RPMI8226 (cell line): Measurements from ENCODE around the gene SHROOM4.

Experiments
- DNase-seq: peaks from one replicate; pipeline ENCODE4 v3.0.0-alpha.2; 2015

SHROOM4 gene

DNA sequence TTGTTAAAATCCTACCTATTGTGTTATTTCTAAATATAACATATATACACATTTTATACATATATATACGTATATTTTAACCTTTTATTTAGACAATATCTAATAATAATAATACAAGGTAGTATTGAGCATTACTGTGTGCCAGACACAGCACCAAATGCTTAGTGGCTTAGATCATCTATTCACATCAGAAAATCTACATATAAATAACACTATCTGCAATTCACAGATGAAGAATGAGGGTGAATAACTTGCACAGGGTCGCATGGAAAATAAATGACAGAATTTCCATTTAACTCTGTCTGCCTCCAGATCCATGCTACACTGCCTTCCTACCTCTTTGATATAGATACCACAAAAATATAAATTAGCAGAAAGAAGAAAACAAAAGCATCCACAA, 37.7 kb downstream of the SHROOM4 start:
- DNase-seq: no peak

DNA sequence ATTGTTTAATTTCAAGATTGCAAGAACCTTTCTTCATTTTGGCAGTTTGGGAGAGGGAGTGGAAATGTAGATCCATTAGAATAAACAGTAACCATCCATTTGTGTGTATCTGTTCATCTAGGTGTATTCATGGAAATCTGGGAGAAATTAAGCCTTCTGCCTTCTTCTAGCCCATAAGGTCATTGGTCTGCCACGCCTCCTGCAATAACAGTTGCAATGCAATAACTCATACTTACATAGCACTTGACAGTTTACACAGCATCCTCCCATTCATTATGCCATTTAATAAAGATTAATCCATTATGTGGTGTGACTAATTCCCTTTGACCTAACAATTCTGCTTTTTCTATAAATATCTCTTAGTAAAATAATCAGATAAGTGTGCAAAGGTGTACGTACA, 42.6 kb downstream of the SHROOM4 start:
- no peak for DNase-seq

DNA sequence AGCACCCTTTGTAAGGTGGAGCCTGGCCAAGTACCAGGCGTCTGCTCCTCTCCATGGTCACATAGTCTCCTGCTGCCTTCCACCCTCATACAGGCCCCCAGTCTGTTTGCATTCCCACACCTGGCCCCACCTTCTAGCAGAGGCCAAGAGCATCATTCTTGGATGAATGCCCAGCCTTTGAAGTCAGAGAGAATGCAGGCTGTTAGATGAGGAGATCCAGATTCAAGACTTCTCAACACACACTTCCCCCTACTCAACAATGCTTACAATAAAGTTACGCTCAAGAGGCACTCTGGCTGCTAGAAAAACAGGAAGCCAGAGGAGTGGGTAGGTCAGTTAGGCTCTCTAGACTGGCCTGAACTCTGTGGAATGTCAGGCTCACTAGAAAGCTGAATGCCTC, 43.3 kb downstream of the SHROOM4 start:
- no peak for DNase-seq

DNA sequence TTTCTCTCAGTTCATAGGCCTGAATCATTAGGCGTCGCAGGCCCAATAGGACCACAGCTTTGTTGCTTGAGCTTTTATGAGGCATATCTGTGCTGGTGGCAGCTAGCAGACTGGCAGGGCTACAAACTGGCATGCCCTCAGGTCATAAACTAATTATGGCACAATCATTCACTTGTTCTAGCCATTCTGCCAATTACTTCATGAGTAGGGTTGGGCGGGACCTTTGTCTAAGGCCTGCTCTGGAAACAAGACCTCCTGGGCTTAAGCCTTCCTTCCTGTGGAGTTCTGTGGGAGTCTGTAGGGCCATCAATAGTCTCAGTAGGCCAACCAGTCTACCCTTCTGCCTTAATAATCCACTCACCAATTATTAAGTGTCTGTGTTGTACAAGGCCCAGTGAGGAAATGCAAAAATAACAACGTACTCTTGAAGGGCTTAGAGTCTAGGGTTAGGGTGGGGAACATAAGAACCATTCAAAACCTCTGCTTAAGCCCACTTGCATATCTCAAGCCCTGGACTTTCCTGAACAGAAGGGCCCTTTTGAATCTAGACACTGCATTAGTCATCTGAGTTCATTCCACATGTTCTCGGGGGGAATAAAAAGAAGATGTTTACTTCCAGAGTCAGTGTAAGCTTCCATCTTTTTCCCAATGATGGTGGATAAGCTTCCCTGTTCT, 44.5 kb downstream of the SHROOM4 start:
- DNase-seq: no peak

DNA sequence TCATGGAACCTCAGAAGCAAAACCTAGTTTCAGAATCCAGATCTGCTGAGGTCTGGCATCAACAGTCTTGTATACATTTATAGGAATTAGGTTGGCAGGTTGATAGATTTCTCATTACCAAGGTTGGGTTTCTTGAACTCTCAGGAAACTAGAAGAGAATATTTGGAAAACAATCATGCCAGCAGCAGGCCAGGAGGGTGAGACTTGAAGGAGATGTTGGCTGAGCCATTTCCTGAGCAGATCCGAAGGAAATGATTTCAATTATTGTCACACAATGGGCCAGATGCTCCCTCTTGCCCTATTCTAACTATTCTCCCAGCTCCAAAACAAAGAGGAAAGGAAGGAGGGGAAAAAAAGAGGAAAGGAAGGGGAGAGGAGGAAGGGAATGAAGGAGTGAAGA, 45.2 kb downstream of the SHROOM4 start:
- DNase-seq: no peak

DNA sequence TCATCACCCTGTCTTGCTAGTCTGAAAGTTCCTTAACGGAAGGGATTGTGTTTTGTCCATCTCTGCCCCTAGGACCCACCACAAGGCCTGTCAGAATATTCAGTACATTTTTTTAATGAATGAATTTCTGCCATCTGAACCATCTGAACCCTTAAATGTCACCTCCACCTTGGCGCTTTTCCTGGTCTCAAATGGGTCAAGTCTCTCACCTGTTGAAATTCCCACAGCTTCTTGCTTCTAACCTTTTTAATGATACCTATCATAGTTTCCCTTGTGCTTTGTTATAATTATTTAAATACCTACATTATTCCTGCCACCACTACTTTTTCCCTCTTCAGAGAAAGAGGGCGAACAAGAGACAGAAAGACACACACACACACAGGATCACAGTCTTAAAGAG, 48.0 kb downstream of the SHROOM4 start:
- no peak for DNase-seq

DNA sequence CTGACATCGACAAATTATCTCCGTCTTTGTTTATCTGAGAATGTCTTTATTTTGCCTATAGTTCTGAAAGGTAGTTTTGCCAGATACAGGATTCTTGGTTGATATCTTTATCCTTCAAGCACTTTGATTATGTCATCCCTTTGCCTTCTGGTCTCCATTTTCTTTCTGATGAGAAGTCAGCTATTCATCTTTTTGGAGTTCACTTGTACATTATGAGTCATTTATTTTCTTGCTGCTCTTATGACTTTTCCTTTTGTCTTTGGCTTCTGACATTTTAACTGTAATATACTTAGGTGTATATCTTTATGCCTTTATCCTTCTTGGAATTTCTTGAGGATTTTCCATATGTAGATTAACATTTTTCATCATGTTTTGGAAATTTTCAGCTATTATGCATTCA, 51.4 kb downstream of the SHROOM4 start:
- no peak for DNase-seq

DNA sequence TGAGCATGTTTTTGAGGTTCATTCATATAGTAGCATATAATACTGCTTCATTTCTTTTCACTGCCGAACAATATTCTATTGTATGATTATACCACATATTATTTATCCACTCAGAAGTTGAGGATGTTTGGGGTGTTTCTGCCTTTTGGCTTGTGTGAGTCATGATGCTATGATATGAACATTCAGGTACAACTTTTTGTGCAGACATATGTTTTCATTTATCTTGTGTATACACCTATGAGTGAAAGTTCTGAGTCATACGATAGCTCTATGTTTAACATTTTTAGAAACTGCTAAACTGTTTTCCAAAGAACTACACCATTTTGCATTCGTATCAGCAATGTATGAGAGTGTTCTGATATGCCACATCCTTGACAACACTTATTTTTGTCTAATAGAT, 57.7 kb downstream of the SHROOM4 start:
- no peak for DNase-seq

DNA sequence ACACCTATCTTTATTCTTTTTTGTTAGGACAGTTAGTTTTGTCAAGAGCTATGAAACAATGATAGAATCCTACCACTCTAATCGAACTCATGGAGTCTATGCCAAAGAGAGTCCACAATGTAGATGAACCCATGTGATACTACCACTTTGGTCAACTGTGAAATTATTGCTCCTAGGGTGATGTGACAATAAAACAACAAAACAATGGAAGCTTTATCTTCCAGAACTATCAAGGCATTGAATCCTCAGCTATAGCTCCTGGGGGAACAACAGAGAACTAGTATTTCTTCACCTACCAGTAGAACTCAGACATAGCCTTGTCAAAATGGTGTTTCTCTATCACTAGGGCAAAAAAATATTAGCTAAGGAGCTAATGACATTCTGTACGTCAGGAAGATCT, 62.9 kb downstream of the SHROOM4 start:
- DNase-seq: no peak

DNA sequence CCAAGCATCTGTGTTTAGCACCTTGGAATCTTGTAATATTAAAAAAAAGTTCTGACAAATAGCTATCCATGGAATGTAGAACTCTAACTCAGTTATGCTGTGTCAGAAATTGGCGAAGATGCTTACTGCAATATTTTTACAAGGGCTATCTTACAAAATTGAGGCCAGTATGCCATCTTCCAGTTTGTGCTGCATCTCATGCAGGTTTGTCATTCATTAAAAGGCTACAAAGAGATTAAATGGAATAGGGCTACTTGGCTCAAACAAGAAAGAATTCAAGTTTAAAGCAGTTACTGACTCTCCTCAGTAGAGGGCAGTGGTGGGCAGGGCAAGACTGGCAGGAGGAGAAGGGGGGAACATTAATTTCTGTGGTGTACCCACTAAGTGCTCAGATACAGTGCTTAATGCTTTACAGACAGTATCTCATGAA, 66.5 kb downstream of the SHROOM4 start:
- DNase-seq: peak; percentile 7

DNA sequence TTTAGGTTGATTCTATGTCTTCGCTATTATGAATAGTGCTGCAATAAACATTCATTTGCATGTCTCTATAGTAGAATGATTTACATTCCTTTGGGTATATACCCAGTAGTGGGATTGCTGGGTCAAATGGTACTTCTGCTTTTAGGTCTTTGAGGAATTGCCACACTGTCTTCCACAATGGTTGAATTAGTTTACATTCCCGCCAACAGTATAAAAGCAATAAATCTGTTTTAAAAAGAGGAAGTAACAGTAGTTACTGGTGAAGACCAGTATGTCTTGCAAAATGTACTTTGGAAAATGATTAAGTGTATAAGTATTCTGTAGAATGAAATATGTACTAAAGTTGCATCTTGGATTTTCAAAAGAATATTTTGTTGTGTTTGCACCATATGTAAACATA, 77.3 kb downstream of the SHROOM4 start:
- no peak for DNase-seq

DNA sequence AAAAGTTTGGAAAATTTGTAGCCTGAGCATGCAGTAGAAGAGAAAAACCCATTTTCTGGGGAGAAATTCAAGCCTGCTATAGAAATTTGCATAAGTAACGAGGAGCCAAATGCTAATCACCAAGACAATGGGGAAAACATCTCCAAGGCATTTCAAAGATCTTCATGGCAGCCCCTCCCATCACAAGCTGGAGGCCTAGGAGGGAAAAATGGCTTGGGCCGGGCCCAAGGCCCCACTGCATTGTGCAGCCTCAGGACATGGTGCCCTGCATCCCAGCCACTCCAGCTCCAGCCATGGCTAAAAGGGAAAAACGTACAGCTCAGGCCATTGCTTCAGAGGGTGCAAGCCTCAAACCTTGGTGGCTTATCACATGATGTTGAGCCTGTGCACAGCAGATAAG, 87.7 kb downstream of the SHROOM4 start:
- DNase-seq: no peak

DNA sequence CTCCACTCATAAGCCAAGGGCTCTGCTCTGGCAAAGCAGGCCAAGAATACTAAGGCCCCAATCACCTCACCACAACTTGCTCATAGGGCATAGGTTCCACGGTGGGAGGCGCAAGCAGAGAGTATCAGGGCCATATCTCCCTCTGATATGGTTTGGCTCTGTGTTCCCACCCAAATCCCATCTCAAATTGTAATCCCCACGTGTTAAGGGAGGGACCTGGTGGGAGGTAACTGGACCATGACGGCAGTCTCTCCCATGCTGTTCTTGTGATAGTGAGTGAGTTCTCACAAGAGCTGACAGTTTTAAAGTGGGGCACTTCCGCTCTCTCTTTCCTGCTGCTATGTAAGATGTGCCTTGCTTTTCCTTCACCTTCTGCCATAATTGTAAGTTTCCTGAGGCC, 88.7 kb downstream of the SHROOM4 start:
- no peak for DNase-seq

DNA sequence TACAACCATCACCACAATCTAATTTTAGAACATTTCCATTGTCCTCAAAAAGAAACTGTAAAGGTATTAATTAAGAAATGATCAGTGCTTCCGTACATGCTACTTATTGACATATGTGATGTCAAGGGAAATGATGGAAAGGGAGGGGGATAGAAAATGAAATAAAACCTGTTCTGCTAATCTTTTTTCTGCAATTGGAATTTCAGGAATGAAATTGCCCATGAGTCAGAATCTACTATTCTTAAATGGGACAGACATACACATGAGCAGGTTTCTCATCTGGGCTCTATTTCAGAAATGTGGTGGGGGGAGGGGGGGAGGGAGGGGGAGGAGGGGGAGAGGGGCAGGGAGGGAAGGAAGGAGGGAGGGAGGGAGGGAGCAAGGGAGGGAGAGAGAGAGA, 91.0 kb downstream of the SHROOM4 start:
- DNase-seq: no peak

DNA sequence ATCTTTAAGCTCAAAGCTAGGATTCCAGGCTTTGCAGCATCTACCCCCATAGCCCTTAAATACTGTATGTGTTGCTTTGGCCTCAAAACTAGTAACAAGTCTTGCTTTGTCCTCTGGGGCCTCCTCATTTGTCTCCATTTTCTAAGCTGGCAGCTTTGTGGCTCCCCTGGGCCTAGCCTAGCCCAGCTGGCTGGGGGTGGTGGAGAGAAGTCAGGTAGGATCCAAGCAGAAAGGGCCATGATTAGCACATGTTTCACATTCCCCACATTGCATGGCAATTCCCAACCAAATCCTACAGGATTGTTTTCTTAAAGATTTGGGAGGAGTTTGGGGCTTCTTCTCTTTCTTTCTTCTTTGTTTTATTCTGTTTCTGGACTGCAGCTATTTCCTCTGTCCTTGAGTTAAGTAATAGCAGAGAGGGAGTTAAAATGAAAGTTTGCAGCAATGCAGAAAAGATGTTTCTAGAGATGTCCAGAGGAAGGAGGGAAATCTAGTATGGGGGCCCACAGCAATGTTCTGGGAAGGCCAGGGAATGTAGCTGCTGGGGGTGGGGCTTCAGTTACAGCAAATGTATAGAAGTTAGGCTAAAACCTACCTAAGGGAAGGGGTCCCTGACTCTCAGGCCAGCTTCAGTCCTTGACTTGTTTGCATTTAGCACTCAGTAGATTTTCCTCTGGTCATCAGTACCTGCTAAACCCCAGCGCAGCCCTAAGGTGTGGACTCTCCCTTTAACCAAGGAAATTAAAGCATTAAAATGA, 92.1 kb downstream of the SHROOM4 start:
- no peak for DNase-seq

DNA sequence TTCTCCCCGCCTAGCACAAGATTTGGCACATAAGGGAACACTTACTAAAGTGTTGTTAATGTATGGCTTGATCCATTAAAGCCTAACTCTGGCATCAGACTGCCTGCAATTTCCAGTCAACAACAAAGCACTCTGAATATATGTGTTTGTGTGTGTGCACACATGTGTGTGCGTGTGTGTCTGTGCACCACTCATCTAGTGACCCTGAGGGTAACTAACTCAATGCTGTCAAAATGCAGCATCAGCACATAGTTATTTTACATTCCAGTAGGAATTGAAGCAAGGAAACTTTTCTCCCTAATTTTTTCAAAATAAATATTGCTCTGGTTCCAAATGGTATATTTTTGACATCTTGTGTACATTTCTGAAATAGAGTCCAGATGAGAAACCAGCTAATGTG, 94.4 kb downstream of the SHROOM4 start:
- no peak for DNase-seq

DNA sequence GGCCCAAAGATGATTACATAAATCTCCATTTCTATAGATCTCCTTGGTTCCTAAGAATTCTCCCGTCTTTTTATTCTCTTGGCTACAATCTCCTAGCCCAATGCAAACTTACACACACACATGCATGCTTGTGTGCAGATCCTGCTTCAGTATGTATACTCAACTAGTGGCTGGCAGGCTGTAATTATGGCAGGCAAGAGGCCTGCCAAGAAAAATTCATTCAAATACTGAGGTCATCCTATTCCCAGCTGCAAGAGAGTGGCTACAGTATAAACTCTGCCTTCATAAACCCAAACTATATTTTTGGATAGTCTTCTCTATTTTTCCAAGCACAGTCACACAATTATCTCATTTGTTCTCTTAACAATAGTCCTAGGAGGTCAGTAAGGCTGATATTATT, 95.2 kb downstream of the SHROOM4 start:
- no peak for DNase-seq

DNA sequence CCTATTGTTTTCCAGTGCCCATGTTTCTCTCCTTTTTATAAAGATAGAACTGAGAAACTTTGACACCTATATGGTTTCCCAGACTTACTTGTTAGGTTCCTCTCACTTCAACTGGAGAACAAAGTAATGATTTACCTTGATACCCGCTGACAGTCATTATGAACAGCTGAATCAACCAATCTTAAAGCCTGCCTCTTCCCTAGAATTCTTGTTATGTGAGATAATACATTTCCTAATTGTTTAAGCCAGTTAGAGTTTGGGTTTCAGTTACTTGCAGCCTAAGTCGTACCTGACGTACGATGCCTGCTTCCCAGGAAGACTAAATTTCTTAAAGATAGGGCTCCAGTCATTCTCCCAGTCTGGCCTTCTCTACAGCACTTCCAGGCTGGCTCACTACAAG, 97.3 kb downstream of the SHROOM4 start:
- no peak for DNase-seq

DNA sequence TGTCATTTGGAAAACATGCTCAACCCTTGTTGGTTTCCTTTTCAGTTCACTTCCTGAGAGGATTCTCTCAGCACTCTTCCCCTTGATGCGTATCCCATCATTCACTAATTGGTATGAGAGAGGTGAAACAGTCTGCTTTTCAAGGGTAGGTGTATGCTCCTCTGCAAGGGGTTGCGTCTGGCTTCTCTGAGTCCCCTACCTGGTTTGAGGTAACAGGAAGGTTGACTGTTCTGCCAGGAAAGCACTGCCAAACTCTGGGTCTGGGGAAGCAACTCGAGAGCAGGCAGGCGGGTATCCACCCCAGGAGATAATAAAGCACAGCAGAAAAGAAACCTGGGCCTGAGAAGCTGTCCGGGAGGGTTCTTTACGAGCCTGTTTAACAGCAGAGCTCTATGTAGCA, 101.2 kb downstream of the SHROOM4 start:
- no peak for DNase-seq

DNA sequence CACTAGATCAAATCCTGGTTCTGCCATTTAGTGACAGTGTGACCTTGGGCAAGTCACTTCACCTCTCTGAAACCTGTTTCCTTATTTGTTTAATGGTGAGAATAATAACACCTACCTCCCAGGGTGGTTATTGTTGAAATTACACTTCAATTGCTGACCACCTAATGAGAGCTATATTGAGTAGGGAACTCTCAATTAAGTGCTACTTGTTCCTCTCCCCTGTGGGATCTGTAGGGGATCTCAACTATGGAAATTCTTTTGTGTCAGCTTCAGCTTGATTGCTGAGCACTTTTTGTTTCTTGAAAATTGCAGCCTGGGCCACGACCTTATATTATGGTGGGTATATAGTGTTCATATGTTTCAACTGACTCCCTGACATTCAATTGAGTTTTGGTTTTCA, 102.1 kb downstream of the SHROOM4 start:
- DNase-seq: no peak

DNA sequence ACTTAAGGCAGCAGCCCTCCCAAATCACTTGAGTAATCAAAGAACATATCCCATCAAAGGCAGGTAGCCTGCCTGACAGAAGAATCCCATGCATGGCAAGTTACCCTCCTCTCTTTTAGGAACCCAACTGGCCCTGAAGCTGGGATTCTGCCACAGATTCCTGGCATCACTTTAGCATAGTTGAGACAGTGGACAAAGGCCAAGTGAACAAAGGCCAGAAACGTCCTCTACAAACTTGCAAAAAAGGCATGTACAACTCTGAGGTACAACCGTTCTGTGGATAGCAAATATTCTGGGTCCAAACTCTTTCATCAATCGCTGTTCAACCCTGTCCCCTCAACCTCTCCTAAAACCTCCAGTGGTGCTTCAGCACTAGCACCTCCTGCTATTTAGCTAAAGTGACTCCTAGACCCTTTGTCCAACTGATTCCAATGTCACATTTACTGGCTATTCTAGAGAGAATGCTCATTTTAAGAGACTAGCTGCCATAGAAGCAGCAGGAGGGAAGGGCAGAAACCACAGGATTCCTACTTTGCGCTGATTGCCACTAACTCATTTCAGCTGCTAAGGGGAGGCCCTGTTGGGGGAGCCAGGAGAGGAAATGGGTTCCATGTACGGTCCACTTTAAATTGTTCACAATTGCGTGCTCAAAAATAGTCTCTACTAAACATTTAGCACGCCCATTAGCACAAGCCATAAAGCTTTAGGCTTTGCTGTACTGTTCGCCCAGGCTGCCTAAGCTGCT, 105.9 kb downstream of the SHROOM4 start:
- no peak for DNase-seq

DNA sequence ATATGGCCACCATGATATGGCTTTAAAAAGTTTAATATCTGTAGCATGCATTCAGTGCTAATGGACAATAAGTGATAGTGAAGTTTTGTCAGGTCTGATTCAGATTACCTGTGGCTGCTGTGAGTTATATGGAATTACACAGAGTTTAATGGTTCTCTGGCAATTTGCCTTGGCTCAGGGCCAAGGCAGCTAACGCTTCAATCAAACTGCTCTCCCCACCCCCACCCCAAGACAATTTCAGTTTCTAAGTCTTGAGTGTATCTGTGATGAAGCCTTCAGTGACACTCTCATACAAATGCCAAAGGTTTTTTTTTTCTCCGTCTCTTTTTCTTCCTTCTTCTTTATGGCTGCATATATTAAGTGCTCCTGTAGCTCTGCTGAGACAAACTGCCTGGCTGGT, 106.6 kb downstream of the SHROOM4 start:
- no peak for DNase-seq

DNA sequence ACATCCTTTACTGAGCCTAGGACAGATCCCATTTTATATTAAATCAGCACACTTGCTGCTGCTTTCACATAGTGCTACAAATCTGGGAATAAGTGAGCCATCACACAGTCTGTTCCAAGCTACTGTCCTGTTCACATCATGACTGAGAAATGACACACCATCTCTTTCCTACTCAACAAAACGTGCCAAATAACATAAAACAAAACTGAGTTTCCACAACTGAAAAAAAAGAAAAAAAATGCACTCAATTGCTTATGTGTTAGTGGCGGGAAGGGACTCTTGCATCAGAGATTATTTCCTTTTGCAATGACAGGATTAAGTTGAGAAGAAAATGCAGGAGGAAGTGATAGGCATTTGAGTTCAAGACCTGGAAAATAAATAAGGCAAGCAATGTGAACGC, 109.0 kb downstream of the SHROOM4 start:
- no peak for DNase-seq

DNA sequence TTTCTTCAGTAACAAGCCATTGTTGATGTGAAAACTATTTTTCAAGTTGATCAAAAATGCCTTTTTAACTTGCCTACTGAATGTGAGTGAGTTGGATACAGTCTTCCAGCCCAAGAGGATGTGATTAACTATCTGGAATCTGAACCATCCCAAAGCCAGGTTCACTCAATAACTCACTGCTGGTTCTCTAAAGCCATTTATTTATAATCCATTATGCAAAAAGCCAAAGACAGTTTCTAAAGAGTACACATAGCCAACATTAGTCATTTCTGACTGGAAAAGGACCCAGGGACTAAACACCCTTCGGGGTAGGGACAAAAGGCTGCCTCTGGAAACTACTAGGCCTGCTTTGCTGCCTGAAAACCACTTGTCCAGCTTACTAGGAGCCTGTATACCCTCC, 109.6 kb downstream of the SHROOM4 start:
- DNase-seq: no peak
